Fibroblast of lung (primary cell): ENCODE measurements around the gene ANXA6. TPM values are rescaled to one million over a fixed set of nuclear protein-coding genes. Genes with fewer than 3 reads are reported as not detected.

ENCODE experiments used
- DNase-seq, 2 donors: peaks; one replicate each; pipeline versions ENCODE4 v3.0.0 to v3.0.0-alpha.2; 2010; ENCODE audit warnings: low read depth in 2 of 2
- H2AFZ ChIP-seq: 2 replicates; pipeline ENCODE4 v1.5.1; 2012; ENCODE audit warnings: low read length, control low read depth, inconsistent platforms
- H3K27ac ChIP-seq: 2 replicates; pipeline ENCODE4 v1.5.1; 2011; ENCODE audit warnings: low read length, control low read depth; ENCODE audit not compliant: insufficient read depth
- H3K27me3 ChIP-seq: 2 replicates; pipeline ENCODE4 v1.5.1; 2011; ENCODE audit warnings: mild to moderate bottlenecking, low read length; ENCODE audit not compliant: control insufficient read depth, insufficient read depth
- H3K36me3 ChIP-seq: 2 replicates; pipeline ENCODE4 v1.5.1; 2011; ENCODE audit warnings: low read length; ENCODE audit not compliant: control insufficient read depth, insufficient read depth
- H3K4me1 ChIP-seq: 2 replicates; pipeline ENCODE4 v1.5.1; 2011; ENCODE audit warnings: low read length; ENCODE audit not compliant: control insufficient read depth, insufficient read depth; ENCODE audit errors: extremely low read depth
- H3K4me2 ChIP-seq: 2 replicates; pipeline ENCODE4 v1.5.1; 2011; ENCODE audit warnings: low read length, control low read depth; ENCODE audit not compliant: insufficient read depth; ENCODE audit errors: extremely low read depth
- H3K4me3 ChIP-seq, 4 experiments: fragments of 200-600 bp in 1 of 4; sonication (generic) in 1 of 4; replicated peaks in 1 of 4; 2 replicates each; pipeline ENCODE4 v1.5.1; 2011 to 2016; ENCODE audit warnings: low read length in 4 of 4, low read depth in 3 of 4, mild to moderate bottlenecking in 3 of 4, control low read depth in 2 of 4, inconsistent platforms in 1 of 4, mixed read lengths in 1 of 4; ENCODE audit not compliant: insufficient read depth in 1 of 4; ENCODE audit errors: control extremely low read depth in 1 of 4
- H3K79me2 ChIP-seq: 2 replicates; pipeline ENCODE4 v1.5.1; 2012; ENCODE audit warnings: mild to moderate bottlenecking, low read length, inconsistent platforms; ENCODE audit not compliant: control insufficient read depth, insufficient read depth
- H3K9ac ChIP-seq: 2 replicates; pipeline ENCODE4 v1.5.1; 2011; ENCODE audit warnings: mild to moderate bottlenecking, low read length, control low read depth; ENCODE audit not compliant: insufficient read depth
- H3K9me3 ChIP-seq: 2 replicates; pipeline ENCODE4 v1.5.1; 2012; ENCODE audit warnings: low read depth, low read length; ENCODE audit not compliant: control insufficient read depth, insufficient read depth
- H4K20me1 ChIP-seq: 2 replicates; pipeline ENCODE4 v1.5.1; 2011; ENCODE audit warnings: low read length; ENCODE audit not compliant: control insufficient read depth, insufficient read depth; ENCODE audit errors: extremely low read depth
- CTCF ChIP-seq, 2 donors: IDR thresholded peaks in 1 of 2; conservative IDR thresholded peaks in 1 of 2; 1 replicate in 1 of 2; 2 replicates in 1 of 2; pipeline ENCODE4 v1.5.1; 2011 to 2012; ENCODE audit warnings: low read length in 2 of 2, control low read depth in 1 of 2, inconsistent platforms in 1 of 2, low read depth in 1 of 2, mild to moderate bottlenecking in 1 of 2
- EZH2 ChIP-seq: IDR thresholded peaks from 2 replicates; pipeline ENCODE4 v1.5.1; 2012; ENCODE audit warnings: low read length, control low read depth, mild to moderate bottlenecking; ENCODE audit errors: missing control alignments
- polyA plus RNA-seq, 2 donors: library from polyadenylated mRNA; depleted of rRNA in 1 of 2; stranded (reverse) in 1 of 2; unstranded in 1 of 2; fragments of >200 nt; gene quantifications; 2 replicates each; pipeline ENCODE4 v1.2.1, GENCODE V29; 2011 to 2012; ENCODE audit warnings: missing spikeins in 1 of 2
- total RNA-seq: library from RNA; depleted of rRNA; stranded (reverse); fragments of >200 nt; gene quantifications from 2 replicates; pipeline ENCODE4 v1.2.1, GENCODE V29; 2014

ANXA6 gene
- total and polyA plus RNA-seq, 2 donors (not counting 1 experiment from before 2014, with no cell fraction given) = 591 to 615 TPM

GRCh38 chr5:151140686-151141459 is 16.7 kb downstream of the ANXA6 start:
- TF ChIP-seq CTCF (conservative IDR thresholded peaks at IDR 0.05 in 1 of 2, IDR thresholded peaks at IDR 0.05 in 1 of 2; ENCODE audit: low read depth in 1 of 2, low read length in 2 of 2) (no peak), EZH2 (no peak)
- no peak for DNase-seq
- Histone ChIP-seq H3K4me2 (no peak overlapping the region), H3K79me2 (peaks cover 61% of the 10 kb centered on the region), H3K9me3 (no peaks in the 10 kb centered on the region), H4K20me1 (peaks cover 7% of the 10 kb centered on the region), H3K9ac (no peak overlapping the region), H3K4me3 (no peak overlapping the region), H3K27me3 (no peaks in the 10 kb centered on the region), H3K27ac (no peak overlapping the region), H3K36me3 (peaks cover 37% of the 10 kb centered on the region), H2AFZ (no peak overlapping the region), H3K4me1 (peaks cover 7% of the 10 kb centered on the region)

GRCh38 chr5:151139646-151140045 is 17.9 kb downstream of the ANXA6 start:
- no peak for TF ChIP-seq EZH2
- no peak for TF ChIP-seq CTCF (conservative IDR thresholded peaks at IDR 0.05 in 1 of 2, IDR thresholded peaks at IDR 0.05 in 1 of 2; ENCODE audit: low read depth in 1 of 2, low read length in 2 of 2)
- no peak overlapping the region for H3K4me3 ChIP-seq
- no peak overlapping the region for H3K4me2 ChIP-seq
- no peak overlapping the region for H3K9ac ChIP-seq
- no peak overlapping the region for H2AFZ ChIP-seq
- H3K4me1 ChIP-seq = peaks cover 7% of the 10 kb centered on the region
- H3K9me3 ChIP-seq = no peaks in the 10 kb centered on the region
- peaks cover 7% of the 10 kb centered on the region for H4K20me1 ChIP-seq
- peaks cover 50% of the 10 kb centered on the region for H3K79me2 ChIP-seq
- no peak for DNase-seq
- no peaks in the 10 kb centered on the region for H3K27me3 ChIP-seq
- peaks cover 39% of the 10 kb centered on the region for H3K36me3 ChIP-seq
- no peak overlapping the region for H3K27ac ChIP-seq

- H3K4me1 ChIP-seq = peaks cover 7% of the 10 kb centered on the region
- DNase-seq = no peak
- H3K79me2 ChIP-seq = peaks cover 43% of the 10 kb centered on the region
- H3K27me3 ChIP-seq = no peaks in the 10 kb centered on the region
- TF ChIP-seq CTCF (conservative IDR thresholded peaks at IDR 0.05 in 1 of 2, IDR thresholded peaks at IDR 0.05 in 1 of 2; ENCODE audit: low read depth in 1 of 2, low read length in 2 of 2) (no peak), EZH2 (no peak)
- H2AFZ ChIP-seq = no peak overlapping the region
- H3K27ac ChIP-seq = no peak overlapping the region
- H3K9me3 ChIP-seq = no peaks in the 10 kb centered on the region
- peaks cover 41% of the 10 kb centered on the region for H3K36me3 ChIP-seq
- H3K9ac ChIP-seq = no peak overlapping the region
- H3K4me3 ChIP-seq = no peak overlapping the region
- no peak overlapping the region for H3K4me2 ChIP-seq
- H4K20me1 ChIP-seq = peaks cover 7% of the 10 kb centered on the region
These were observed 18.6 kb downstream of the ANXA6 start for GRCh38 chr5:151139015-151139414.
